GM21360 (cell line): ENCODE data around the gene KCNQ4.

Experiments
- ATAC-seq: cut with Tn5 transposase; IDR thresholded peaks from one replicate; pipeline ENCODE4 v1.9.1; 2021; ENCODE audit warnings: mild to moderate bottlenecking, moderate library complexity; ENCODE audit not compliant: unreplicated experiment

Gene KCNQ4

DNA sequence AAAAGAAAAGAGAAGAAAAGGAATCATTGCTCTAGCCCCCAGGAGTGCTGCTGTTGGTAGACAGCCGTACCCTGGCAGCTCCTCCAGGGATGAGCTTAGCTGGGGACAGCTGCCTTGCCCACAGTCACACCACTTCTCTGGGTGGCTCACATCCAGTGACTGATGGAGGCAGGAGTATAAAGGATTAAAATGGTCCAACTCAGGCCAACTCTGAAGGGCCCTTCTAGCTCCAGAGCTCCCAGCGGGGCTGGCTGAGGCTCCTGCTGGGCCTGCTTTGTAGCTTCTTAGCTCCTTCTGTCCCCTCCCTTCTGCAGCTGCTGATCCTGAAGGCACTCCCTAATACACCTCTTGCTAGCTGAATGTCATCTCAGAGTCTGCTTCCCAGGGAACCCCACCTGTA lies 74.2 kb downstream of the KCNQ4 start:
- no peak for ATAC-seq

DNA sequence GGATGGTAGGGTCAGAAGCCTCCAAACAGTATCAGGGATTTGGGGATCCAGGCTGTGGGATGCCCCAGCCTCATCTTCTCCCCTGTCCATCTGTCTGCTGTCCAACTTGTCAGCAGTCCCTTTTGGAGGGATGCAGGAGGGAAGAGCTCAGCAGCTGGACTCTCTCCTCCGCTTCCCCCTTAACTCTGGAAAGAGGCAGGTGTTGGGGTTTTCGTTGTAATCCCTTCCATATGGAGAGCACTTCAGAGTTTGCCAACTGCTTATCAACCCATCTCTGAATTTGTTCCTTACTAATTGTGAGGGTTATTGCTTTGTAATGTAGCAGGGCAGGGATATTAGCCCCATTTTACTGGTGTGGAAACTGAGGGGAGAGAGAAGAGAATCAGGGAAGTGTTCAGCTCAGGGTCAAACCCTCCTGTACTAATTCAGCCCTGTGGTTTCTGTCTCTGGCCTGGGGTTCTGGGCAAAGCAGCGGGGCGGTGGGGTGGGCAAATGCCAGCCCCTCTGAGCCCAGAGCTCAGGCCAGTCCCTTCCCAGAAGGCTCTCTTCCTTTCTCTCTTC lies 75.3 kb downstream of the KCNQ4 start:
- no peak for ATAC-seq

- no peak for ATAC-seq
These were observed 77.2 kb downstream of the KCNQ4 start for GRCh38 chr1:40860706-40861223.

- no peak for ATAC-seq
These were observed 77.8 kb downstream of the KCNQ4 start for GRCh38 chr1:40861224-40862003.

DNA sequence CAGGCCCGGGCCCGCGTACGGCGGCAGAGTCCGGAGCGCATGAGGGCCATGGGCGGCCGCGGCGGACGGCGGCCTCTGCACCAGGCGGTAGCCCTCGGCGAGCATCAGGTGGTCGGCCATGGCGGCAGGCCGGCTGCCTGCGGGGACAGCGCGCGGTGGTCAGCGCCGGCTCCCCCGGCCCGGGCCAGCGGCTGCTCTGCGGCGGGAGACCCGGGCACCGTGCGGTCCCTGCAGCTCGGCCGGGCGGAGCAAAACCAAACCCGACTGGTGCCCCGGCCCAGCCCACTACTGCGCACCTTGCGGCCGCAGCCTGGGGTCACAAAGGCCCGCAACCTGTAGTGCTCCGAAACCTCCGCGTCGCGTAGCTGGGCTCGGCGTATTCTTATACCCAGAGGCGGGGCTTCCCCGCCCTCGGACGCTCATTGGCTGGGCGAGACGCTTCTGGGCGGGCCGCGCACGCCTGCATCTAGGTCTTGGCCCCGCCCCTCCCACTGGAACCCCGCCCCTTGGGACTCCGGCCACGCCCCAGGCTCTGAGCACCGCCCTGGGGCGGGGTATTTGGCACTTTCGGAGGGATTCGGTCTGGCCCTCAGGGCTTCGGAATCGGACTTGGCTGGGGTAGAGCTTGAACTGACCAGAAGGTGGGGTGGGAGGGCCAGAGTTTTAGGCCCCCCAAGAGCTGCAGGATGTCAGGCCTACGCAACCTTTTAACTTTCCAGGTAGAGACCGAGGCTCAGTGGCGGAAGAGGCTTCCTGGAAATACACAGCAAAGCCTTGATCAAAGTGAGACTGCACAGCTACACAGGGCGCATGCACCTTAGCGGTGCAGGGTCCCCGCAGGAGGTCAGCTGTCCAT lies 78.6 kb downstream of the KCNQ4 start, which contains the start of gene CITED4:
TSS of gene CITED4 (minus strand) at position 356 of the 856 bp plus-strand sequence. CDS start at position 120, 236 bp downstream.
- peak; percentile 91 for ATAC-seq

- ATAC-seq, result no peak
These were observed 84.6 kb downstream of the KCNQ4 start for GRCh38 chr1:40868051-40868723.

DNA sequence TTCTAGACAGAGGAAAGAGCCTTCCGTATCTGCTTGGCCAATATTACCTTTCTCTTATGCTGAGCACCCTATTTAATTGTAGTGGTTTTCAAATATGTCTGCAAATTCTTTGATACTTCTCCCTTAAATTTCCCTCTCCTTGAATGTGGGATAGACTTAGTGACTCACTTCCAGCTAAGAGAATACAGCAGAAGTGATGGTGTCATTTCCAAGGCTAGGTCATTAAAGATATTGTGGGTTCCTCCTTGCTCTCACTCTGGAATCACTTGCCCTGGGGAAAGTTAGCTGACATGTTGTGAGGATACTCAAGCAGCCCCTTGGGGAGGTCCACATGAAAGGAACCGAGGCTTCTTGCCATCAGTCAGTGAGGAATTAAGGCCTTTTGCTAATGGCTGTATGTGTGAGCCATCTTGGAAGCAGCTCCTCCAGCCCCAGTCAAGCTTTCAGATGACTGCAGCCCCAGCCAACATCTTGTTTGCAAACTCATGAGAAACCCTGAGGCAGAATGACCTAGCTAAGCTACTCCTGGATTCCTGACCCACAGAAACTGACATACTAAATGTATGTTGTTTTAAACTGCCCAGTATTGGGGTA lies 86.6 kb downstream of the KCNQ4 start:
- ATAC-seq, result no peak

GRCh38 chr1:40872276-40872675 lies 88.7 kb downstream of the KCNQ4 start:
- no peak for ATAC-seq

DNA sequence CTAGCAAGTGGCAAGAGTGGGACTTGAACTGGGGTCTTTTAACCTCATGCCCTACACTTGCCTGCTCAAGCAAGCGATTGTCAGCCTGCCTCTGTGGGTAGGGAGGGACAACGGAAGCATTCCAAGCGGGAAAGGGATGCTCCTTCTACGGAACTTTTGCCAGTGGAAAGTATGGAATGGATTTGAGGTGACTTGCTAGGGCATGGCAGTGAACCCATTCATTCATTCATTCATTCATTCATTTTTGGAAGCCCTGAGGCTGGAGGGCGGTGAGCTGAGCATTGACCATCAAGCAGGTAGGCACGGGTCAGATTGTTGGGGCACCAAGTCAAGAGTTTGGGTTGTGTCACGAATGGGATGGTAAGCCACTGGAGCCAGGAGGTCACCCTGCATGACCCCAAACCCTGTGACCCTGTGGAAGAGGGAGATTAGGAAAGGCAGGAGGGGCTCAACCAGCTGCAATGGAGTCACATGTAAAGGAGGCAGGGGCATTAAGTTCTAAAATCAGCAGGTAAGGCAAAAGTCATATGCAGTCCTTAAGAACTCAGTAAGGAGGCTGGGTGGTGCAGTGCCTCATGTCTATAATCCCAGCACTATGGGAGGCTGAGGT lies 90.4 kb downstream of the KCNQ4 start:
- no peak for ATAC-seq

DNA sequence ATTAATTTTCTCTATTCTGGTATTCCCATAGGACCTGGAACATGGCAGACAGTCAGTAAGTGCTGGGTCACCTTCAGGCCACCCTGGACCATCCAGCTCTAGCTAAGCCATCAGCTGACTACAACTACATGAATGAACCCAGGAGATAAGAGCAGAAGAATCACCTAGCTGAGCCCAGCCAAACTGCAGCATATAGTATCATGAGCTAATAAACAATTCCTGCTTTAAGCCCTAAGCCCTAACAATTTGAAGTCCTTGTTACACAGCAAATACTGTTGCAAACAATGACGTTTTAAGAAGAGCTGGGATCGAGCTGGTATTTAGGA lies 92.8 kb downstream of the KCNQ4 start:
- ATAC-seq, result no peak

DNA sequence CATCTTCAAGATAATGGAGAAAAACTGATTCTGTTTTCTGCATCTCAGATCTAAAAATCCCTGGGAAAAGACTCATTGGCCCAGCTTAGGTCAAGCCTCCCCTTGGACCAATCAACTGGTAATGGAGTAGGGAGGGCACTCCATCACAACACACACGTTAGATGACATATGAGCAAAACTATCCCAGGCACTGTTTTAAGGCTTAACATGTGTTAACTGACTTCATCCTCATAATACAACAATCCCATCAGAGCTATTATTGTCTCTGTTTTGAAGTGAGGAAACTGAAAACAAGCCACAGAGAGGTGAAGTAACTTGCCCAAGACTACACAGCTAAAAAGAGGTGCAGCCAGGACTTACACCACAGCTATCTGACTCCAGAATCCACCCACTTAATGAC lies 93.3 kb downstream of the KCNQ4 start:
- ATAC-seq, result no peak

GRCh38 chr1:40877698-40878097 lies 94.1 kb downstream of the KCNQ4 start:
- ATAC-seq, result no peak

DNA sequence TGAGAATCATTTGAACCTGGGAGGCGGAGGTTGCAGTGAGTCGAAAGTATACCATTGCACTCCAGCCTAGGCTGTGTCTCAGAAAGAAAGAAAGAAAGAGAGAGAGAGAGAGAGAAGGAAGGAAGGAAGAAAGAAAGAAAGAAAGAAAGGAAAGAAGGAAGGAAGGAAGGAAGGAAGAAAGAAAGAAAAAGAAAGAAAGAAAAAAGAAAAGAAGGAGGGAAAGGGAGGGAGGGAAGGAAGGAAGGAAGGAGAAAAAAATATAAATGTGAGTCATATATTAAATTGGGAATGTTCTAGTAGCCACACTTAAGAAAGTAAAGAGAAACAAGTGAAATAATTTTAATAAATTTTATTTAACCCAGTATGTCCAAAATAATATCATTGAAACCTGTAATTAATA lies 95.3 kb downstream of the KCNQ4 start:
- ATAC-seq, result no peak

DNA sequence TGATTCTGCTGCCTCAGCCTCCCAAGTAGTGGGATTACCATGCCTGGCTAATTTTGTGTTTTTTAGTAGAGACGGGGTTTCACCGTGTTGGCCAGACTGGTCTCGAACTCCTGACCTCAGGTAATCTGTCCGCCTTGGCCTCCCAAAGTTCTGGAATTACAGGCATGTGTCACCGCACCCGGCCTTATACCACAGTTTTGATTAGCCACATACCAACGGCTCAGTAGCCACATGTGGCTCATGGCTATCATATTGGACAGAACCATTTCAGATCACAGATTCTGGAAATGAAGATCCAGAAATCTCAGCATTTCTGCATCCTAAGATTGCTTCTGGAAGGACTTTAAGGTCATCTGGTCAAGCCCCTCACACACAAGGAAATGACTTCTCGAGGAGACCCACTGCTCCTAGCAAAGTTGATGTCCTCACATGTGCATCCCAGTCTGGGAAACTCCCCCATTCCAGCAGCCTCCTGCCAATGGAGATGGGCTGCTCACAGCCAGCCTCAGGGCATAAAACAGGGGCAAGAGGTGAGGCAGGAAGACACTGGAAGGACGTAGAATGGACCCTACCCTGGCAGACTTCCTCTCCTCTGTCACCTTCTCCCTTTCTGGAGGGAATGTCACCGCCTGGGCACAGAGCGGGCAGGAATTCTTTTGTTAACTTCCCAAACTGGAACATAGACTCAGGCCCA lies 96.0 kb downstream of the KCNQ4 start:
- ATAC-seq, result no peak

DNA sequence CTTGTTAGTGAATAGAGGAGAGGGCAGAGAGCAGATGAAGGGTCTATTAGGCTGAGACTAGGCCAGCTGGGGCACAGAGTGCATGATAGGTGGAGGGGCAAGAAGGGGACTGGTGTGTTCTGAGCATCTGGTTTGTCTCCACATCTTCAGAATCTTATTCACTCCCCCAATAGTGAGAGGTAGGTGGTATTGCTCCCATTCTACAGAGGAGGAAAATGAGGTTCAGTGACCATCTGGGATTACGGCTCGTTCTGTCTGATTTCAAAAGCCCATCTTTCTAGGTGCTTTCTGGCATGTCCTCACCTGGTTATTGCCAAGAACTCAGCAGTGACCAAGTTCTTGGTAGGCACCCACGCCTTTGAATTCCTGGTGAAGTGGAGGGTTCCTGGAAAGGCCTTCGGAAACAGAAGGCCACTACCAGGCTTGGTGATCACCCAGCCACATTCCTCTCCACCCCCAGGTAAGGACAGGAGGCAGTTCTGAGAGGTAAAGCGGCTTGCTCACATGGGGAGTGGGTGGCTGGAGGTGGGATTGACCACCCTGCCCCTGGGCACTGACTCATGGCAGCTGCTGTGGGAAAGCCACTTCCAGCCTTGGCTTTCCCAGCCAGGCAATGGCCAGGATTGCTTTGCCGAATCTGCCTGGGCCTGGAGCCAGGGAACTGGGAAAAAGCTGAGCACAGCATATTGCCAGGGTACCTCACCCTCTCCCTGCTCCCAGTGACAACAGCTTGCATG lies 97.4 kb downstream of the KCNQ4 start:
- no peak for ATAC-seq

GRCh38 chr1:40884055-40884795 lies 100.6 kb downstream of the KCNQ4 start:
- no peak for ATAC-seq

GRCh38 chr1:40886318-40887011 lies 102.9 kb downstream of the KCNQ4 start:
- ATAC-seq, result no peak

GRCh38 chr1:40887012-40887378 lies 103.4 kb downstream of the KCNQ4 start:
- ATAC-seq, result no peak
